ENCODE results near the gene PLA2G4B.

PLA2G4B gene

GRCh38 chr15:41827880-41828806 lies 10.5 kb upstream of the PLA2G4B start, which contains the start of gene JMJD7:
Gene JMJD7, plus strand, starts transcription at chr15:41828092. Its CDS starts 33 bp downstream, at chr15:41828125.
- DNase-seq = peak; percentile 97

- DNase-seq = no peak
Measured at GRCh38 chr15:41828807-41829141, 9.9 kb upstream of the PLA2G4B start.

- DNase-seq = no peak
Measured at GRCh38 chr15:41829959-41830646, 8.5 kb upstream of the PLA2G4B start.

GRCh38 chr15:41831291-41831690 lies 7.4 kb upstream of the PLA2G4B start:
- peak; percentile 48 to 61 for DNase-seq

- no peak for DNase-seq
Measured at GRCh38 chr15:41832208-41832607, 6.4 kb upstream of the PLA2G4B start.

- no peak for DNase-seq
Measured at GRCh38 chr15:41832875-41833274, 5.8 kb upstream of the PLA2G4B start.

DNA sequence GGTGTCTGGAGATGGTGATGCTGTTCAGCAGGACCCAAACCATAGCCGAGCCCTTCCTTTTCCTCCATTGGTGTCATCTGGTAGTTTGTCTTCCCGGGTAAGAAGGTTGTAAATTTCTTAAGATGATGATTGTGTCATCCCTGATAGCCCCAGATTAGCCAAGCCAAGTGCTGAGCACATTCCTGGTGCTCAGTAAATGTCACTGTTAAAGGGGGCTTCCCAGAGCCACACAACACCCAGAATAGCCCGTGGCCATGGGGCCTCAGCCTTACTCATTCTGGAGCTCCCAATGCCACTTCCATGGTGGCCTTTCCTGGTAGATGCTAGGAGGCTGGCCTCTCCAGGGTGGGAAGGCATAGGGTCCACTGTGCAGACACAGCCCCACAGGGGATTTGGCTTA lies 4.6 kb upstream of the PLA2G4B start:
- no peak for DNase-seq

DNA sequence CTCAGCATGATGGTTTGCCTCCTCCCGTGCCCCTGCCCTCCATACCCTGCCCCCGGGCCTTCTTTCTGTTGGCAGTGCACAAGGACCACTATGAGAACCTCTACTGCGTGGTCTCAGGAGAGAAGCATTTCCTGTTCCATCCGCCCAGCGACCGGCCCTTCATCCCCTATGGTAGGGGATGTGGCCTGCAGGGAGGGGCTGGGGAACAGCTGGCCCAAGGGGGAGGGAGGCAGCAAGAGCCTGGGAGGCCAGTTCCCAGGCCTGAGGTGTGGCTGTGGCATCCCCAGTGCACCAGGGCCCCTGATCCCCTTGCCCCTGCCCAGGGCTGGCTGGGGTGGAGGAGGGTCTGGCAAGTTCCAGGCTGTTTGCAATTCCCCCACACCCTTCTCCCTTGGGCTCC lies 2.6 kb upstream of the PLA2G4B start:
- no peak for DNase-seq

GRCh38 chr15:41836713-41837454 lies 1.8 kb upstream of the PLA2G4B start:
- no peak for DNase-seq

GRCh38 chr15:41839781-41840491 lies 1.3 kb downstream of the PLA2G4B start:
- DNase-seq = no peak

- no peak for DNase-seq
Measured at GRCh38 chr15:41840673-41841072, 2.0 kb downstream of the PLA2G4B start.

DNA sequence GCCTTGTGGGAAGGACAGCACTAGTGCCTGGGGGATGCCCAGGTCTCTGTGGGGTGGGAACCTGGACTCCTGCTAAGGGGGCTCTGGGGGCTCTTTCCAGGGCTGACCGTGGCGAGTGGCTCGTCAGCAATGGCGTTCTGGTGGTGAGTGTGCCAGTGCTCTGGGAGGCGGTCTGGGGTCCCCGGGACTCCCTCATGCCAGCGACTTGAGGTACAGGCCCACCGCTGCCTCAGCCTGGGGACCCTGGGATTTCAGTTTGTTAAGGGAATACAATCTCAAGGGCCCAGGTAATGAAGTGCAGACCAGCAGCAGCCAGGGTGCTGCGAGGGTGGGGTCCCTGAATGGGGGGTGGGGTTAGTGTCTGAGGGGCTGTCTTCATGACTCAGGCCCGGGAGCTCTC lies 2.5 kb downstream of the PLA2G4B start:
- DNase-seq = no peak

DNA sequence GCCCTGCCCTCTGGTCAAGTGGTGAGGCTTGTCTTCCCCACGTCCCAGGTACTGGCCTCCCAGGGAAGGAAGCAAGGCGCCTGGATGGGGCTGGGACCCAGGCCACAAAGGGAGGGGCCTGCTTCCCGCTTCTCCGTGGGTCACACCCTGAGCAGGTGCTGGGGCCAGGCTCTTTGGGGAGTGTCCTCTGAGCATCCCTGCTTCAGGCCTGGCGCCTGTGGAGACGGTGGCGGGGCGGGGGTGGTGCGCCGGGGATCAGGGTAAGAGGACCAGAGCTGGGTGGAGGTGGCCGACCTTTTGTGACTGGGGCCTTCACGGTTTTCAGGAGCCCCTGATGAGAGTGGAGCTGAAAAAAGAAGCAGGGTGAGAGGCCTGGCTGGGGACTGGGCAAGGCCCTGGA lies 3.6 kb downstream of the PLA2G4B start:
- no peak for DNase-seq

- DNase-seq = no peak
Measured at GRCh38 chr15:41843571-41843970, 4.9 kb downstream of the PLA2G4B start.

DNA sequence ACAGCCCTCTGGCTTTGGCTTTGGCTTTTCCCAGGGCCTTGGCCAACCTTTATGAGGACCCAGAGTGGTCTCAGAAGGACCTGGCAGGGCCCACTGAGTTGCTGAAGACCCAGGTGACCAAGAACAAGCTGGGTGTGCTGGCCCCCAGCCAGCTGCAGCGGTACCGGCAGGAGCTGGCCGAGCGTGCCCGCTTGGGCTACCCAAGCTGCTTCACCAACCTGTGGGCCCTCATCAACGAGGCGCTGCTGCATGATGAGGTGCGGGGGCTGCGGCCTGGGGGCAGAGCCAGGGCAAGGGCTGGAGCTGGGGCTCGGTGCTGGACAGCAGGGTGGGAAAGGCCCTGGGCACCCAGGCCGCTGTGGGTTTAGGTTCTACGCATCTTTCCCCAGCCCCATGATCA lies 6.2 kb downstream of the PLA2G4B start:
- DNase-seq = no peak

DNA sequence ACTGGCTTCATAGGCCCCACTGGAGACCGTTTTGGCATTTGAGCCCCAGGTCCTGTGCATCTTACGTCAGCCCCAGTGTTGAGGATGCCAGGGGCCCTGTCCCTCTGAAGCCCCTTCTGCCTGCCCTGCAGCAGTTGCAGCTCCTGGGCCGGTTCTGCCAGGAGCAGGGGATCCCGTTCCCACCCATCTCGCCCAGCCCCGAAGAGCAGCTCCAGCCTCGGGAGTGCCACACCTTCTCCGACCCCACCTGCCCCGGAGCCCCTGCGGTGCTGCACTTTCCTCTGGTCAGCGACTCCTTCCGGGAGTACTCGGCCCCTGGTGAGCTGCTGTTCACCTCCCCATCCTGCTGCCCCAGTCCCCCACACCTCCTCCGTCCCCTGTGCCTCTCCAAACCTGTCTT lies 8.6 kb downstream of the PLA2G4B start:
- no peak for DNase-seq

DNA sequence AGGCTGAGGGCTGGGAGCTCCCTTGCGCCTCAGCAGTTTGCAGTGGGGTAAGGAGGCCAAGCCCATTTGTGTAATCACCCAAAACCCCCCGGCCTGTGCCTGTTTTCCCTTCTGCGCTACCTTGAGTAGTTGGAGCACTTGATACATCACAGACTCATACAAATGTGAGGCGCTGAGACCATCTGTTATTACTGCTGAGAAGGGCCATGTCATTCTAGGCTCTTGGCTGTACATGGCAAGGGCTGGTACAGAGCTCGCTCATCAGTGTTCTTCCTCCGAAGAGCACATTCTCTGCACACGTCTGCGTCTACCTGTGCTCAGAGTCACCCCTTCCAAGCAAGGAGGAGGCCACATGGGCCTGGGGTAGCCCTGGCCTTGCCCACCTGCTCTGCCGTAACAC lies 9.3 kb downstream of the PLA2G4B start:
- no peak for DNase-seq

DNA sequence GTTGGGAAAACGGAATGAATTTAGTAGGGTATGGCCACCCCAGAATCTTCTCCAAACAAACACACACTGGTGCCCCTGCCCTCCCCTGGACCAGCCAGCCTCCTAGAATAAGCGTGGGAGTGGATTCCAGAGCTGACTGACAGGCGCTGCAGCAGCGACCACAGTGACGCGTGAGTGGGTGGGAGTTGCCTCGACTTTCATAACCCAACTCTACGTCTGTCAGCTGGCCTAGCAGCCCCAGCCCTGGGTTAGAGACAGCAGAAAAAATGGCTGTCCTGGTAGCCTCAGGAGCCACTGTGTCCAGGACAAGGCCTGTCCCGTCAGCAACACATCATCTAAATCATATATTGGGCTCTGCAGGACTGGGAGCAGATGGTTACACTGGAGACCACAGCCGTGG lies 10.0 kb downstream of the PLA2G4B start:
- peak; percentile 70 to 79 for DNase-seq

DNA sequence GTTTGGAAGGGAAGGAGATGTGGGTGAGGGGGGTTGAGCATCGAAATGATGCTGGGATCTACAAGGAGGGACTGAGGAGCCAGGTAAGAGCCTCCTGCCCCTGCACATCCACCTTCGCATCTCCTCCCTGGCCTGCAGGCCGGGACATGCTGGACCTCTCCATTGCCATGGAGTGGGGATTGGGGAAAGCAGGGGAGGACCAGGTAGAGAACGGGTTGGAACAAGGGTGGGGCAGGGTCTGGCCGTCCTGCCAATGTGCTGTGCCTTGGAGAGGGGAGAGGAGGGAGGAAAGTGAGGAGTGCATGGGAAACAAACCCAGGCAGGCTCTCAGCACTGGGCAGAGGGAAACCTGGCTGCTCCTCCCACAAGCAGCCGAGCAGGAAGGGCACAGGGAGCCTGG lies 10.6 kb downstream of the PLA2G4B start:
- DNase-seq = no peak

DNA sequence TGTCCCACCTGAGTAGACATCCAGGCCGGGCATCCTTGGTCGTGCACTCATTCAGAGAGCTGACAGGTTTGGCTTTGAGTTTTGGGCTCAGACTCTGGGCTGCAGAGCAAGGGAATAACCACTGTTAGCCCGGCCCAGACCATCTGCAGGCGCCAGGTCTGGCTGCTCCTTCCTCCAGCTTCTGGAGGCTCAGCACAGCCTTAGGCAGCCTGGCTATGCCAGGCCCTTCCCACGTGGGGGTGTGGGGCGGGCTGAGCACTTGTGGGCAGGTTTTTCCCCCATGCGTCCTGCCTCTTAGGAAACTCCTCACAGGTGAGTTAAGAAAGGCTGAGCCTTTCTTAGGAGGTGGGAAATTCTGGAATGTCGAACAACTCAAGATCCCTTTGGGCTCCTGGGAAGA lies 11.2 kb downstream of the PLA2G4B start:
- DNase-seq = no peak

GRCh38 chr15:41850482-41851166 lies 12.0 kb downstream of the PLA2G4B start:
- DNase-seq = no peak

DNA sequence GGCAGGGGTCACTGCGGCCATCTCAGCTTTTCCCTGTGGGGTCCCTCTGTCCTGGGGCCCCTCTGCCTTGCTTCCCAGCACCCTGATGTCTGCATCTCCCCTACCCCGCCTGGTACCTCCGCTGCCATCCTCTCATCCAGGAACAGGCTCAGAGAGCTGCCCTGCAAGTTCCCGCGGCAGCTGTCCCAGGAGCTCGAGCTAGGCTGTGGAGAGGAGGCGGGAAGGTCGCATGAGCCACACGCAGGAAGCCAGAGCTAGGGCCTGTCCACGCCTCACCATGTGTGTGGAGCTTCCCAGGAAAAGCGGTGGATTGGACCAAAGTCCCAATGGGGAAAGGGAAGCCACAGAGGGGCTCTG lies 12.5 kb downstream of the PLA2G4B start:
- no peak for DNase-seq
